ENCODE results near the gene LEPR.
"Not testable (repeated sequence)": the region's sequence is repeated elsewhere in the genome, so short reads cannot be mapped to it uniquely, and the experiment has no call there.

Gene LEPR, protein sequence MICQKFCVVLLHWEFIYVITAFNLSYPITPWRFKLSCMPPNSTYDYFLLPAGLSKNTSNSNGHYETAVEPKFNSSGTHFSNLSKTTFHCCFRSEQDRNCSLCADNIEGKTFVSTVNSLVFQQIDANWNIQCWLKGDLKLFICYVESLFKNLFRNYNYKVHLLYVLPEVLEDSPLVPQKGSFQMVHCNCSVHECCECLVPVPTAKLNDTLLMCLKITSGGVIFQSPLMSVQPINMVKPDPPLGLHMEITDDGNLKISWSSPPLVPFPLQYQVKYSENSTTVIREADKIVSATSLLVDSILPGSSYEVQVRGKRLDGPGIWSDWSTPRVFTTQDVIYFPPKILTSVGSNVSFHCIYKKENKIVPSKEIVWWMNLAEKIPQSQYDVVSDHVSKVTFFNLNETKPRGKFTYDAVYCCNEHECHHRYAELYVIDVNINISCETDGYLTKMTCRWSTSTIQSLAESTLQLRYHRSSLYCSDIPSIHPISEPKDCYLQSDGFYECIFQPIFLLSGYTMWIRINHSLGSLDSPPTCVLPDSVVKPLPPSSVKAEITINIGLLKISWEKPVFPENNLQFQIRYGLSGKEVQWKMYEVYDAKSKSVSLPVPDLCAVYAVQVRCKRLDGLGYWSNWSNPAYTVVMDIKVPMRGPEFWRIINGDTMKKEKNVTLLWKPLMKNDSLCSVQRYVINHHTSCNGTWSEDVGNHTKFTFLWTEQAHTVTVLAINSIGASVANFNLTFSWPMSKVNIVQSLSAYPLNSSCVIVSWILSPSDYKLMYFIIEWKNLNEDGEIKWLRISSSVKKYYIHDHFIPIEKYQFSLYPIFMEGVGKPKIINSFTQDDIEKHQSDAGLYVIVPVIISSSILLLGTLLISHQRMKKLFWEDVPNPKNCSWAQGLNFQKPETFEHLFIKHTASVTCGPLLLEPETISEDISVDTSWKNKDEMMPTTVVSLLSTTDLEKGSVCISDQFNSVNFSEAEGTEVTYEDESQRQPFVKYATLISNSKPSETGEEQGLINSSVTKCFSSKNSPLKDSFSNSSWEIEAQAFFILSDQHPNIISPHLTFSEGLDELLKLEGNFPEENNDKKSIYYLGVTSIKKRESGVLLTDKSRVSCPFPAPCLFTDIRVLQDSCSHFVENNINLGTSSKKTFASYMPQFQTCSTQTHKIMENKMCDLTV

DNA sequence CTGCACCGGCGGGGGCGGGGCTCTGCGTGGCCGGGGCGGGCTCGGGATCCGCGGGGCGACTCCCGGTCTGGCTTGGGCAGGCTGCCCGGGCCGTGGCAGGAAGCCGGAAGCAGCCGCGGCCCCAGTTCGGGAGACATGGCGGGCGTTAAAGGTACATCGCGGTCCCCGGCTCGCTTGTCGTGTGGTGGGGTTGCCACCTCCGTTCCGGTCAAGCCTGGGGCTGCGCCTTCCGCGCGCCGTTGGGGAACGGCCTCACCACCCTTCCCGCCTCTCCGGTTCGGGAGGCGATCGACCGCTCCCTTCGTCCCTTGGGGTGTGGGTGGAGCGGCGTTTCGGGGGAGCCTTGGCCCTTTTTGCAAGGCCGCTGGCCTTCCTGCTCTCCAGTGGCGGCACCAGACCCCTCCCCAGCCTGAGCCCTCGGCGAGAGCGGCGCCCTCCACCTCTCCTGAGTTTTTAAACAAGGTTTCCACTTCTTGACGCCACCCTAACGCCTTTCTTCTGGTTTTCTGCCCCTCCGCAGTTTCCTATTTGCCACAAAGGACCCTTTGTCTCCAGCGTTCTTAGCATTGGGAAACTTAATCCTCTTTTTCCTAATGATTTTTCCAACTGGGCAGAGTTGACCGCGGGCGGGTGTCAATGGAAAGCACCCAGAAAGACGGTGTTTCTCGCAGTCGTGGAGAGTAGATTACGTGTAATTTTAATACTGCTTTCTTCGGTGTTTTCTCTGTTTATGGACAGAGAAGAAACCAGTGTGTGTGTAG is at the start of gene LEPR, which contains the start of gene LEPROT:
LEPR (plus strand) TSS at position 79 of the 761 bp plus-strand sequence. CDS start 144,898 bp downstream, outside the sequence.
LEPROT (plus strand) TSS at position 79 of the 761 bp plus-strand sequence; CDS start at position 136, 57 bp downstream.
- FAIRE-seq: no peak

DNA sequence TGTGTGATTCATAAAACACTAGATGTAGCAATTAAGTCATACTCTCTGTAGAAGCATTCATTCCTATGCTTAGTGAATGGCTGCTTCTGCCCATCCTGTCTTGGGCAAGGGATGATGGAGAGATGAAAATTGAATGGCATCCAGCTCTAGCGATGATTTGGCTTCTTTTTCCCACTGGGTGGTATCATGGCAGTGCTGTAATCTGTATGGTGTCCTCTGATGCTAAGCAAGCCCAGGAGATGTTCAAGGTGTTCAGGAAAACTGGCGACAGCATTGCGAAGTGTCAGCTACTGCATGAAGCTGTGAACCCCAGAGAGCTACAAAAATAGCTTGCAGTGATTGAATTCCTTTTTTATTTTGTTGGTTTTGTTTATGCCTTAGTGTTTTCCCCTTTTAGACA is 48.9 kb upstream of the LEPR start:
- no peak for FAIRE-seq

DNA sequence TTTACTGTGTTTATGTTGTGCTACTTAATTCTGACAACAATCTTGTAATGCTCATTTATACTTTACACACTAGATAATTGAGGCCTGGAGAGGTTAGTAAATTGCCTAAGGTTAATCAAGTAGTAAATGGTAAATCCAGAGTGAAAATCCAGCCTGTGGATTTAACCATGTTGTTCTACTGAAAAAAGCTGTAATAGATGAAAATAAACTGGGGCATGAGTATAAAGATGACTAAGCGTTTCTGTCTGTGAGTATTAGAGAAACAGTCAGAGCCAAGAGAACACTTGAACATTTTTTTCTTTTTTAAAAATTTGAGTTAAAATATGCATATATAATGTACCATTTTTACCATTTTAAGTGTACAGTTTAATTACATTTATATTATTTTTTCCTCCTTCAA is 47.9 kb upstream of the LEPR start:
- no peak for FAIRE-seq

DNA sequence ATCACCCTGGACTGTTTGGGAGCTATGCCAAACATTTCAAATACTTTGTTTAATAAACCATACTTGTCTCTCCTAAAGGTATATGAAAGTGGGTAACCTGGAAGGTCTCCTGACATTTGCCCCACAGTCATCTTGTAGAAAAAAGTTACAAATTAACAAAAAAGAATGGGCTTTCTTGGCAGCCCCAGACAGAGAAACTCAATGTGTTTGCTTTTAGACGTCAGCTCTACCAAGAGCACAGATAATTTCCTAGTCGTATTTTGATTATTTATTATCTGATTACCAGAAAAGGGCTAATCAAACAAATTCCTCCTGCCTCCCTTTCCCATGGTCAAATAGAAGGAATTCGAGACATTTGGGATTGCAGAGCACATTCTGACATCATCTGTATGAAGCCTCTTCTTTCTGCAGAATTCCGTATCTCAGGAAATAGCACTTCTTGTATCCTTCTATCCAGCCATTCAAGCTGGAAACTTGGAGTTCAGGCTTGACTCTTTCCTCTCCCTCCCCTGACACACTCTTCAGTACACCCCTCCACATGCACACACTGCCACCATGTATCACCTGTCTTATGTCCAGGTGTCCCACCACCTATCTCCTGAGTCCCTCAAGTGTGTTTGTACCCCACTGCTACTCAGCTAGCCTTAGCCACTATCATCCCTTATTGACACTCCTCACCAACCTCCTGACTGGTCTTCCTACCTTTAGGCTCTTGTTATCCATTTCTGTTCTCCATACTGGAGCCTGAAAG is 42.8 kb upstream of the LEPR start:
- FAIRE-seq: no peak

DNA sequence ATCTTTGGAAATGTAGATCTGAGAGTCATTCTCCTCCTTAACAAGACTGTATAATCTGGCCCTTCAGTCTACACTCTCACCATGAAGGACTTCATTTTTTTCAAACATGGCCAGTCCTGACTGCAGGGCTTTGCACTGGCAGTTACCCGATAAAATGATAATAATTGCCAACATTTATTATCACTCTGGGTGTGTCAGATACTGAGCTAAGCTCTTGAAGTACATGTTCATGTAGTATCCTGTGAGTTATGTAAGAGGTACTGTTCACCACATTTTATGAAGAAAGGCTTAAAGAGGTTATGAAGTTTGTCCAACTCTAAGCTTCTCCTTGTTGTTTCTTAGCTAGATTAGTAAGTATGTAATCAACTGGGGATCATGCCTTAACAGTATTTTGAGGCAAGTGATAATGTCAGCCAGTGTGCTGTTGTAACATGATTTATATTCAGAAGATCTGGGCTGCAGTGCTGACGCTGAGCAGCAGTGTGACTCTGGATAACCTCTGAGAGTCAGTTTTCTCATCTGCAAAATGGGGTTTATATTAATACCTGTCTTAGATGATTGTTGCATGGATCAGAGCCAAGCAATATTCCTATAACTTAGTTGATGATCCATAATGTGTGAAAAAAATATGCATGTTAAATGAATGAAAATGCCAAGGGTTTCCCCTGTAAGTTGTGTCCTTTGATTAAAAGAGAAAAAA is 42.1 kb upstream of the LEPR start:
- FAIRE-seq: no peak

DNA sequence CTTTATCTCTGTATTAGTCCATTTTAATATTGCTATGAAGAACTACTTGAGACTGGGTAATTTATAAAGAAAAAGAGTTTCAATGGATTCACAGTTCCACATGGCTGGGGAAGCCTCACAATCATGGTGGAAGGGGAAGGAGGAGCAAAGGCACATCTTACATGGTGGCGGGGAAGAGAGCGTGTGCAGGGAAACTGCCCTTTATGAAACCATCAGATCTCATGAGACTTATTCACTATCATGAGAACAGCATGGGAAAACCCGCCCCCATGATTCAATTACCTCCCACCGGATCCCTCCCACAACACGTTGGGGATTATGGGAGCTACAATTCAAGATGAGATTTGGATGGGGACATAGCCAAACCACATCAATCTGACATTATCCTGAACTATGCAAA is 36.0 kb upstream of the LEPR start:
- FAIRE-seq: not testable (repeated sequence)

DNA sequence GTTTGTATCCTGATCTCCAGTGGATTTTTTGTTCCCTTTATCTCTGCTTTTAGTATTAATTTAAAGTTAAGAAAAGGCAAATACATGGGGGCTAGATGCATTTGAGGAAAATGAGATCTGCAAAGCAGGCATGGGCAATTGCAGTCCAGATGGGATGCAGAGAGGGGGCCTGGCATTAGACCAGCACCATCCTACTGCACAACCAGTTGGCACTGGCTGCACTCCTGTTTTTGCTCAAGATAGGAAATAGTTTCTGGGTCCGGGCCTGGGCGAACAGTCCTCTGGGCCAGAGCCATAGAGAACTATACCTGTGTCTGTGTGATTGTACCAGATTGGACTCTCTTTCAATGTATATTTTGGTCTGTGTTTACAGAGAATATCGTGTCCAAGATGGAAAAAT is 34.0 kb upstream of the LEPR start:
- no peak for FAIRE-seq

DNA sequence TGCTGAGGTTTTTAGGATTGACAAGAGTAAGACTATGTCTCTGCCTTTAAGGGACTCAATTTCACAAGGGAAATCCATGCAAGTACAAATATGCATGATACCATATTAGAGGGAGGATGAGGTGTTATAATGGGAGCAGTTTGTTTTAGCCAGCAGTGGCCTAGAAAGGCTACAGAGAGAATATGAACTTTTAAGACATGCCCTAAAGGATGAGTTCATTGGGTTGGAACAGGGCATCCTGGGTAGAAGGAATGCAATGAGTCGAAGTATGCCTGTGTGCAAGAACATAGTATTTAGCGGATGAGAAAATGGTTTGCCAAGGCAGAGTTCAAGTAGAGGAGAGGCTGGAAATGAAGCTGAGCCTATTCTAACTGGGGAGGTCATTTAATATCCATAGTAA is 32.6 kb upstream of the LEPR start:
- FAIRE-seq: no peak

DNA sequence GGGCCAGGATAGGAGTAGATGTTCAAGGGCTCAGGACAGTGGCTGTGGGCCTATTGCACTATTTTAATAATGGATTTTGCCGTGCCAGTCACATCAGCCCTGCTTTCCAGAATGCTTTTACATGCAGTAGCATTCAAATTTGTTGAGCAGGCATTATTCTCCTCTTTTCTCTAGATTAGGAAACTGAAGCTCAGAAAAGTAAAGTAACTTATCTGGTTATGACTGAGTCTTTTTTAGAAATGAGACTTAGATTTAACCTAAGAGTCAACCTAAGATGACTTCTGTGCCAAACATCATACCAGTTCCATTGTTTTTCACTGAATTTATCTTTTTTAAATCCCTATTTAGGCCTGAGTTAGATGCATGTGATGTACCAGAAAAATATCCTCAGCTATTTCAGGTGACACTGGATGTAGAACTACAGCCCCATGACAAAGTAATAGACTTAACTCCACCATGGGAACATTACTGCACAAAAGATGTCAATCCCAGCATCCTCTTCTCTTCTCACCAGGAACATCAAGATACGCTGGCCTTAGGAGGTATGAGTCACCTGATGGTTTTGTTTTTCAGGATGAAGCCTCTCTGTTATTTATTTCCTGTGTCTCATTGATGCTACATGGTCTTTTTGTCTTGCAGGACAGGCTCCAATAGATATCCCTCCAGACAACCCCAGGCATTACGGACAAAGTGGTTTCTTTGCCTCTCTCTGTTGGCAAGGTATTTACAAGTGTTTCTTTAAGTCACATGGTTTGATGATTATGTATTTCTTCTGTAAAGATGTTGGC is 31.4 kb upstream of the LEPR start:
- FAIRE-seq: no peak

DNA sequence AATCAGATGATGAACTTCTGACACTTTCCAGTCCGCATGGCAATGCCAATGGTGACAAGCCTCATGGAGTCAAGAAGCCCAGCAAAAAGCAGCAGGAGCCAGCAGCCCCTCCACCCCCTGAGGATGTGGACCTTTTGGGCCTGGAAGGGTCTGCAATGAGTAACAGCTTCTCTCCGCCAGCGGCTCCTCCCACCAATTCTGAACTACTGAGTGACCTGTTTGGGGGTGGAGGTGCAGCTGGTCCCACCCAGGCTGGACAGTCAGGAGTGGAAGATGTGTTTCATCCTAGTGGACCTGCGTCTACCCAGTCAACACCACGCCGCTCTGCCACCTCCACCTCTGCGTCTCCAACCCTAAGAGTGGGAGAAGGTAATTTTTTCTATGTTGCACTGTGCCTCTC is 28.0 kb upstream of the LEPR start:
- FAIRE-seq: no peak

DNA sequence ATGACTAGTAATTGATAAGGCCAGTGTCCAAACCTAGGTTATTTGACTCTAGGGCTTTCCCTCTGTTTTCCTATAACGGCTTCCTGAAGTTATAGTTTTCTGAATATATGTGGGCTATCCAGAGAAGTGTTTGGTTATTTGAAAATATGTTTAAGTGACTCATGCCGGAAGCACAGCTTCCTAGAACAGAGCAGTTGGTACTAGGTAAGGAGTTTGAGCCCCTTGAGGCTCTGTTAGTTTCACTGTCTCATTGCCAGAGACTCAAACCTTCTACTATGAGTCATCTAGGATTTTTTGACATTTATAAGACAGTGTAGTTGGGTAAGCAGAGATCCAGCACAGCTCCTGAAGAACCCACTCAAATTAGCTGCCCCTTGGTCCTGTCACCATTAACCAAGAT is 27.1 kb upstream of the LEPR start:
- no peak for FAIRE-seq

DNA sequence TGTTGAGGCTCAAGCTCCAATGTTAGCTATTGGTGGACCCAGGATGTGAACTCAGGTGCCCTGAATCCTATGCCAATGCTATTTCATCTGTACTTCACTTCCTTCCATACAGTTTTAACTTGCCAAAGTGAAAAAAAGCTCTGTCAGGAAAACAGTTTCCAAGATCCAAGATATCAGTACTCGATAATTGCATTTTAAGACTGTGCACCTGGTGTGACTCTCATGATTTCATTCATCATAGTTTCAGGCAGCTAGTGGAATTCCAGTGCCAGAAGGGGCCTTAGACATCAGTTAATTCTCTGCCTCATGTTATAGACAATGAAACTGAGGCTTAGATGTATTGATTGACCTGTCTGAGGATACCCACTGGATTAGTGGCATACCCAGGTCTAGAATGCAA is 26.5 kb upstream of the LEPR start:
- FAIRE-seq: no peak

DNA sequence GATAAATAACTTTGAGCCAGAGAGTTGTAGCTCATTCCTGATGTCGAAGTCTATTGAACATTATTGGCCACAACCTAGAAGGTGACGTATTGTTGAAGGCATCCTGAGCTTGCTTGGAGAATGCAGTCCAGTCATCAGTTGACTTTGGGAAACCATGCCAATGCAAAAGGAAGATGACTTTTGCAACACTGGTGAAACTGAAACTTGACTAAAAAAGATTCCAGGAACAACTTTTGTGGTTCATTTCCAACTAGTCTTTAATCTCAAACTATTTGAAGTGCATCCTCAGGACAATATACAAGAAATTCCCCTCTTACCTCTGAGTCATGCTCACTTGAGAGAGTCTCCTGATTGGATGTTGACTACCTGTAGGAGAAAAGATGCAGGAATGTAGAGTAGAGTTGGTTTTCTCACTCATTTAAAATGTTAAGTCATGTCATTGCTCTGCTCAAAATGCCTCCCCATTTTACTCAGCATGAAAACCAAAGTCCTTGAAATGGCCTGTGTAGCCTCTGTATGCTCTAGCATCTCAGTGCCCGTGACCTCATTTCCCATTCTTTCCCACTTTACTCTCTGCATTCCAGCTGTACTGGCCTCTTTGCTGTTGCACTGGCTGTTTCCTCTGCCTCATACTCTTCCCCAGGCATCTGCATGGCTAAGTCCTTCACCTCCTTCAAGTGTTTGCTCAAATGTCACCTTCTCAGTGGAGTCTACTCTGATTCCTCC is 24.4 kb upstream of the LEPR start:
- no peak for FAIRE-seq

DNA sequence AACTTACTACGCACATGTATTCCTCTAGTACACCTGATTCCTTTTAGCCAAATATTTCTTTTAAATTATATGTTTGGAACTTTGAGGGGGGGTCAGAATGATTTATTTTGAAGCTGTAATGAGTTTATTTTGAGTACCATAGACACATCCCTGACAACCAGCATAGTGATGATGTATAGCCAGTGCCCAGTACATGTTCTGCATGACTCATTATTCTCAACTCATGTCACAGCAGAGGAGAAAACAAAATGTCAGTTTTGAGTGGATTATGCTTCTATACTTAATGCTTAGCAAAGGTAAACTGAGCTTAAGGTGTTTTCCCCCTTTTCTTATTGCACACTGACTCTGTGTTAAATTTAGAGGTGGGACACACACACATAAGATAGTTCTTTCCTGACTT is 22.4 kb upstream of the LEPR start:
- no peak for FAIRE-seq

DNA sequence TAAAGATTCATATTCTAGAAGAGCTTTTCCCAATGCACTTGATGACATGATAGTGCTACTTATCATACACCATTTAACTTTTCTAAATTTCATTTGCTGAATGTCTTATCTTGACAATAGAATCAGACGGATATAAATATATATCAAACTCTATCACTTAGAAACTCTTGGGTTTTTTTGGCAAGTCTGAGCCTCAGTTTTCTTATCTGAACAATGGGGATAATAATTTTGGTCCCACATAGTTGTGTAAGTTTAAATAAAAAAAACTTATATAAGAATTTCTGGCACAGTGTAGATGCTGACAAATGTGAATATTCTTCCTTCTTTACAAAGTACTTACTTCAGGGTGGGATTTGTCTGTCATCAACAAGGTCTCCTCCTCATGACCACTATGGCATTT is 21.5 kb upstream of the LEPR start:
- no peak for FAIRE-seq

DNA sequence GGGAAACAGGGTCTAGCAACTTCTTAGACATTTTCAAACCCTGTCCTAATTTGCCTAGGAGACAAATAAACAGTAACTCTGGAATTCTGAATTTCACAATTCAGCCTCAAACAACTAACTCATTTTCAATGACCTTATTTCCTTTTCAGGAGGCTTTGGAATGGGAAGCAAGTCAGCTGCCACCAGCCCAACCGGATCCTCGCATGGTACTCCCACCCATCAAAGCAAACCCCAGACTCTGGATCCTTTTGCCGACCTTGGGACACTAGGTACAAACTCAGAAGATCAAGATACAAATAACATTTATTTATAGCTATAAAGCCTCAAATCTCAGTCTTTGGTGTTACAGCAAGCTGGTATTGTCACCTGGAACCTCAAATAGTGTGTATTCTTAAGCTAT is 18.9 kb upstream of the LEPR start:
- FAIRE-seq: no peak

DNA sequence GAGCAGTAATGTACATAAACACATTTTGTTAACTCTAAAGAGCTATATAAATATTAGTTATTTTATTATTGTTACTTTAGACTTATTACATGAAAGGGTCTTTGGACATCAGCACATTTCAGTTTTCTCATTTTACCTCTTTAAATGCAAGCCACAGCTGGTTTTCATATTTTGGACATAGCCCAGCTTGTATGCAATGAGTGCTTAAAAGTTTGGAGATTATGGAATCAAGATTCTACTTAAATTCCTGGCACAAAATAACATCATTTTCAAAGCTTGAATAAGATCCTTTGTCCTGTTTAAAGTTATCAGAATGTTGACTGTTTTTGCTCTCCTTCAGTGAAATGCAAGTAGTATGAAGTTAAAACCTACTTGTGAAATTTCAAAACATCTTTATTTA is 15.5 kb upstream of the LEPR start:
- no peak for FAIRE-seq

DNA sequence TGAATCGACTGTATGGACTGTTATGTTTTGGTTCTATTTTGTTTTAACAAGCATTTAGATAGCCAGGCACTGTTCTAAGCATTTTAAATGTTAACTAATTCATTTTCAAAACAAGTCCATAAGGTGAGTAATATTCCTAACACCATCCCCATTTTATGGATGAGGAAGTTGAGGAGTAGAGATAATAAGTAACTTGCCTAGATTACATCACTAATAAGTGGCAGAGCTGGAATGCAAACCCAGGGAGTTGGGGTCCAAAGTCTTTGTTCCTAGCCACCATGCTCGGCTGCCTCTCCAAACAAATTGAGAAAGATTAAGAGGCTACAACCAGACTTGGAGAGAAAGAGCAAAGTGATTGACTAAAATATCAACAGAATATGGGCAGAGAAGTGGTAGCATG is 12.6 kb upstream of the LEPR start:
- FAIRE-seq: no peak

DNA sequence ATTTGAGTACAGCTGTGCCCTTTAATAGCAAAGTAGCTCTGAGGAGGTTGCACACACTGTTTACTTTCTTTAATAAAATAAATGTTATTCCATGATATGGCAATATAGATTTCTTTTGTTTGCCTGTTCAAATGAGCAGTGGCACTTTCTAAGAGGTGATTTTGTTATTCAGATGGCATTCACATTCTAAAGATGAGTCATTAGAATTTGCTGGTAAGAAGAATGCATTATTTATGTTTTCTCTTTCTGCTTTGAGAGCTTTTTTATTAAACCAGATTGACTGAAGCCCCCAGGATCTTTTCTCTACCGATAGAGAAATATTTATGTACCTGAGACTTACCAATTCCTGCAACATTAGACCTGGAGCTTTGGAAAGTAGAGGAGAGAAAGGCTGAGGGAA is 11.2 kb upstream of the LEPR start:
- FAIRE-seq: no peak
